Measurements from ENCODE around the gene ANKMY1.
"Not testable (repeated sequence)": the region's sequence is repeated elsewhere in the genome, so short reads cannot be mapped to it uniquely, and the experiment has no call there.

GRCh38 chr2:240494942-240495341 is 62.8 kb downstream of the ANKMY1 start:
- TF ChIP-seq CTCF (IDR thresholded peaks at IDR 0.05; ENCODE audit: insufficient read depth, low read depth, low read length) = peak; percentile 14
- TF ChIP-seq EZH2 (IDR thresholded peaks at IDR 0.05; ENCODE audit: insufficient read depth, low read length) = not testable (repeated sequence)

Data from astrocyte (in vitro differentiated cells and primary cell).